Kidney (tissue), 14 donors: ENCODE results near the gene RRM2. TPM values are rescaled to one million over a fixed set of nuclear protein-coding genes. Genes with fewer than 3 reads are reported as not detected.

ENCODE experiments used
- DNase-seq, 5 donors: peaks; one replicate each; pipeline ENCODE4 v3.0.0-alpha.2; 2013 to 2020
- FAIRE-seq: peaks from 2 replicates; lab custom pipeline; 2012; peaks lifted over from hg19 to GRCh38; lab: Jason Lieb, UNC
- H3K27ac ChIP-seq, 2 donors: one replicate each; pipeline ENCODE4 v1.7.0; 2013; ENCODE audit warnings: low read depth in 2 of 2, low read length in 2 of 2, inconsistent platforms in 1 of 2
- H3K27me3 ChIP-seq: one replicate; pipeline ENCODE4 v1.7.1; 2013; ENCODE audit warnings: low read length, inconsistent platforms; ENCODE audit not compliant: control insufficient read depth, insufficient read depth
- H3K36me3 ChIP-seq, 3 donors: one replicate each; pipeline versions ENCODE4 v1.7.0 to v1.7.1; 2013; ENCODE audit warnings: low read length in 3 of 3, control low read depth in 1 of 3, inconsistent platforms in 1 of 3; ENCODE audit not compliant: insufficient read depth in 3 of 3, control insufficient read depth in 2 of 3
- H3K4me1 ChIP-seq, 3 donors: one replicate each; pipeline versions ENCODE4 v1.7.0 to v1.7.1; 2013; ENCODE audit warnings: low read length in 3 of 3, inconsistent platforms in 1 of 3, low read depth in 1 of 3; ENCODE audit not compliant: control insufficient read depth in 2 of 3, insufficient read depth in 2 of 3
- H3K4me3 ChIP-seq, 3 donors: one replicate each; pipeline versions ENCODE4 v1.7.0 to v1.8.1; 2013; ENCODE audit warnings: low read length in 3 of 3, control low read depth in 1 of 3, inconsistent platforms in 1 of 3
- H3K9ac ChIP-seq, 3 donors: one replicate each; pipeline versions ENCODE4 v1.7.0 to v1.7.1; 2013; ENCODE audit warnings: low read length in 3 of 3, control low read depth in 1 of 3, inconsistent platforms in 1 of 3
- H3K9me3 ChIP-seq, 3 donors: one replicate each; pipeline versions ENCODE4 v1.7.0 to v1.7.1; 2013; ENCODE audit warnings: low read length in 3 of 3, control low read depth in 1 of 3, inconsistent platforms in 1 of 3; ENCODE audit not compliant: control insufficient read depth in 2 of 3, insufficient read depth in 1 of 3
- intact Hi-C: fragments of 100-400 bp; cut with DNase I; formaldehyde crosslinking; loops from one replicate; pipeline ENCODE4 v1.11.1; 2022
- polyA plus RNA-seq: library from polyadenylated mRNA; stranded (reverse); fragments of 350-450 nt; fragmentation: Illumina TruSeq; extraction: RNeasy Lipid Tissue Mini Kit (QIAGEN cat#74804); gene quantifications from one replicate; pipeline ENCODE4 v1.2.3, GENCODE V29; 2014; ENCODE audit warnings: low read depth, low replicate concordance; ENCODE audit not compliant: insufficient read depth
- total RNA-seq: library from RNA; stranded (reverse); fragmentation: NEBNext Ultra II Directional; extraction: Animal tissue kit (Norgen Biotek cat#: 25700); gene quantifications from one replicate; pipeline ENCODE4 v1.2.1, GENCODE V29; 2021
- TF ChIP-seq, protein P1 (sequence below): IDR thresholded peaks from 3 replicates; pipeline ENCODE4 v1.5.1; 2012; ENCODE audit warnings: mild to moderate bottlenecking, moderate library complexity, borderline replicate concordance; ENCODE audit not compliant: insufficient read depth; ENCODE audit errors: extremely low read depth
- donor health status: control.
- donor health status: control.
- donor health status: control.
- donor health status: control.
- donor health status: control.
- donor health status: DM: yes; HTN: yes; CAD: no.
- donor health status: Normal renal cell carcinoma (clear cell type).

The RRM2 gene
- total and polyA plus RNA-seq, 2 donors from 2014 or later = 3.6 to 5.5 TPM

DNA sequence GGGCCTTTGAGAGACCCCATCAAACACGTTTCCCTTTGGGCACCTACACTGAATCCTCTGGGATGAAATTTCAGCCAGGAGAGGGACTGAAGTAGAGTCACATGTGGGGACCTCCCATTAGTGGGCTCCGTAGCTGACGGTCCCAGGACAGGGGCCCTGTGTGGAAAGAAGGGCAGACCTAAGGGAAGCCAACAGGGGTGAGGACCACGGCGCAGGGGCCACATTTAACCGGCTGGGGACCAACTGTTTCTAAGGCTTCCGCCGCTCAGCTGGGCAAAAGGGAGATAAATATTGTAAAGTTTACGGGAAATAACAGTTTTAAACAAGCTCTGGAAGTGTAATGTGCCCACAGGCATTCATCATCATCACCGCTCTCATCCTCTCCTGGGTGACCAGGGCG lies 42.7 kb downstream of the RRM2 start:
- Histone ChIP-seq H3K4me3 (no peak overlapping the region), H3K27me3 (no peaks in the 10 kb centered on the region), H3K9me3 (no peaks in the 10 kb centered on the region), H3K4me1 (no peaks in the 10 kb centered on the region), H3K27ac (no peak overlapping the region), H3K9ac (no peak overlapping the region), H3K36me3 (no peaks in the 10 kb centered on the region)
- TF ChIP-seq, protein P1, sequence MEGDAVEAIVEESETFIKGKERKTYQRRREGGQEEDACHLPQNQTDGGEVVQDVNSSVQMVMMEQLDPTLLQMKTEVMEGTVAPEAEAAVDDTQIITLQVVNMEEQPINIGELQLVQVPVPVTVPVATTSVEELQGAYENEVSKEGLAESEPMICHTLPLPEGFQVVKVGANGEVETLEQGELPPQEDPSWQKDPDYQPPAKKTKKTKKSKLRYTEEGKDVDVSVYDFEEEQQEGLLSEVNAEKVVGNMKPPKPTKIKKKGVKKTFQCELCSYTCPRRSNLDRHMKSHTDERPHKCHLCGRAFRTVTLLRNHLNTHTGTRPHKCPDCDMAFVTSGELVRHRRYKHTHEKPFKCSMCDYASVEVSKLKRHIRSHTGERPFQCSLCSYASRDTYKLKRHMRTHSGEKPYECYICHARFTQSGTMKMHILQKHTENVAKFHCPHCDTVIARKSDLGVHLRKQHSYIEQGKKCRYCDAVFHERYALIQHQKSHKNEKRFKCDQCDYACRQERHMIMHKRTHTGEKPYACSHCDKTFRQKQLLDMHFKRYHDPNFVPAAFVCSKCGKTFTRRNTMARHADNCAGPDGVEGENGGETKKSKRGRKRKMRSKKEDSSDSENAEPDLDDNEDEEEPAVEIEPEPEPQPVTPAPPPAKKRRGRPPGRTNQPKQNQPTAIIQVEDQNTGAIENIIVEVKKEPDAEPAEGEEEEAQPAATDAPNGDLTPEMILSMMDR = no peak
- FAIRE-seq (no peak), DNase-seq (no peak)
- intact Hi-C loops = no loop called here

DNA sequence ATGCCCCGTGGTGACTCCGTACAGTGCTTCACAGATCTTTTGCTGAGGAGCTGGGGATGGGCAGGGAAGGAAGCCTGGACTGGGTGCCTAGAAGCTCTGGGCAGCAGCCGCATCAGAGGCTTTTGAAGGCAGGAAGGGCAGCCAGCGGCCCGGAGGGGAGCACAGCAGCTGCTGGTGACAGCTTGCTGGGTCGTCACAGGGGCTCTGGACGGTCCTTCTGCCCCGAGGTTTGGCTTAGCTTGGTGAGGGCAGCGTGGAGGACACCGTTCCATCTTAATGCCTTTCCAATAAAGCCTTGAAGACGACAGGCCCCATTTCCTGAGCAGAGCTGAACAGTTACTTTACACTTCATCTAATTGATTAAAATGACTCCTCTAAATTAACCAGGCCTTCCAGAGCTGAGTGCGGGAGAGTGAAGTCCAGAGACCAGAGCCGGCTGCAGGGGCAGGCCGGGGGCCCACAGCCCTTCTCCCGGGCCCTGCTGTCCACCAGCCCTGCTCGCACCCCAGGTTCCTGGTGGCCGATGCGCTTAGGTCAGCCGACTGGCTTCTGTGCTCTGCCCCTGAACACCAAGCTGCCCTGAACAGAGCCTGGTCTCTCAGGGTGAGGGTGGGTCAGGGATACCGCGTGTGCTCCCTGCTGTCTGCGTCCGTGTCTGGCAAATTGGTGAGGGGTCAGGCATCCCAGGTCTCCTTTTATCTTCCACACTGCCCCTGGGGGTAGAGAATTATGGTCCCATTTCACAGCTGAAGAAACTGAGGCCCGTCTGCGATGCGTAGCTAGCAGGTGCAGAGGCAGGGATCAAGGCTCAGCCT lies 43.5 kb downstream of the RRM2 start:
- FAIRE-seq (no peak), DNase-seq (no peak)
- H3K4me3 ChIP-seq = no peak overlapping the region
- intact Hi-C loops = no loop called here
- TF ChIP-seq, protein P1 = no peak
- no peak overlapping the region for H3K27ac ChIP-seq
- no peaks in the 10 kb centered on the region for H3K36me3 ChIP-seq
- H3K9me3 ChIP-seq = no peaks in the 10 kb centered on the region
- H3K4me1 ChIP-seq = no peaks in the 10 kb centered on the region
- no peak overlapping the region for H3K9ac ChIP-seq
- H3K27me3 ChIP-seq = no peaks in the 10 kb centered on the region

DNA sequence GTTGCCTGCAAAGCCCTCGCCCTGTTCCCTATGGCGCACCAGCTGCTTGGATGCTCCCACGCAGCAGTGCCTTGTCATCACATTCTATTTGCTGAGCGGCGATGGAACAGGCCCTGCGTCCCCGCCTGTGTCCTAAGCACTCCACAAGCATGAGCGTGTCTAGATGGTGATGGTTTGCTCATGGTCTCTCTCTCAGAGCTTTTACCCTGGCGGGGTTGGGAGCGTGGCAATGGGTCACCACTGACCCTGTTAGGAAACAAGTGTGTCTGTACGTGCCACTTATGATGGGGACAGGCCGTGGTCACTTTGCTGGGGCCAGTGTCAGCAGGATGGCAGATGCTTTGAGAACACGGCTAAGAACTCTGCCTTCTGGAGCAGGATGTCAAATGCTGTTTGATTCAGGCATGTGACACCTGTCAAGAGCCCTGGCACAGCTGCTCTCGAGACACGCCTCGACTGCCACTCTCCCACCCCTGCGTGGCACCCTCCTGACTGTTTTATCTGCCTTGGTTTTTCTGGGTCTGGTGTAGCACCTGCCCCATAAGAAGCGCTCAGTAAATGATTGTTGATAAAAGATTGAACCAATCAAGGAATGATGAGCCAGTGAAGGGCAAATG lies 44.2 kb downstream of the RRM2 start:
- no peaks in the 10 kb centered on the region for H3K27me3 ChIP-seq

More for the DNA sequence above, 44.2 kb downstream of the RRM2 start:
- no peak overlapping the region for H3K4me3 ChIP-seq
- H3K9me3 ChIP-seq = no peaks in the 10 kb centered on the region
- DNase-seq (no peak), FAIRE-seq (no peak)
- H3K27ac ChIP-seq = no peak overlapping the region
- no peaks in the 10 kb centered on the region for H3K4me1 ChIP-seq
- TF ChIP-seq, protein P1 = no peak
- H3K36me3 ChIP-seq = no peaks in the 10 kb centered on the region
- intact Hi-C loops = no loop called here
- no peak overlapping the region for H3K9ac ChIP-seq
